NCI-H2196 treated with DMSO at 0.1 percent for 48 hours (cell line): ENCODE measurements around the gene SGMS1.
"Not testable (repeated sequence)": the region's sequence is repeated elsewhere in the genome, so short reads cannot be mapped to it uniquely, and the experiment has no call there.

Experiments used
- DNase-seq: peaks from one replicate; lab custom pipeline; 2025; ENCODE audit not compliant: unreplicated experiment; lab: John Stamatoyannopoulos, UW

The SGMS1 gene

GRCh38 chr10:50540069-50540825, 83.5 kb downstream of the SGMS1 start:
- no peak for DNase-seq

GRCh38 chr10:50538555-50539398, 85.0 kb downstream of the SGMS1 start:
- no peak for DNase-seq

GRCh38 chr10:50536617-50537240, 87.0 kb downstream of the SGMS1 start:
- DNase-seq: no peak

GRCh38 chr10:50534748-50535376, 88.9 kb downstream of the SGMS1 start:
- not testable (repeated sequence) for DNase-seq

- no peak for DNase-seq
Measured at GRCh38 chr10:50533296-50533695, 90.5 kb downstream of the SGMS1 start.

GRCh38 chr10:50531388-50532077, 92.2 kb downstream of the SGMS1 start:
- no peak for DNase-seq

GRCh38 chr10:50529660-50530059, 94.1 kb downstream of the SGMS1 start:
- no peak for DNase-seq

GRCh38 chr10:50528206-50528605, 95.5 kb downstream of the SGMS1 start:
- no peak for DNase-seq

GRCh38 chr10:50527442-50528043, 96.2 kb downstream of the SGMS1 start:
- DNase-seq: no peak

GRCh38 chr10:50526185-50526584, 97.6 kb downstream of the SGMS1 start:
- DNase-seq: no peak

- DNase-seq: no peak
Measured at GRCh38 chr10:50523357-50523756, 100.4 kb downstream of the SGMS1 start.

- no peak for DNase-seq
Measured at GRCh38 chr10:50522908-50523307, 100.8 kb downstream of the SGMS1 start.

- DNase-seq: no peak
Measured at GRCh38 chr10:50520115-50520514, 103.6 kb downstream of the SGMS1 start.

GRCh38 chr10:50517626-50518025, 106.1 kb downstream of the SGMS1 start:
- no peak for DNase-seq

- DNase-seq: no peak
Measured at GRCh38 chr10:50516171-50516570, 107.6 kb downstream of the SGMS1 start.

GRCh38 chr10:50515420-50515819, 108.3 kb downstream of the SGMS1 start:
- DNase-seq: no peak

GRCh38 chr10:50514995-50515394, 108.8 kb downstream of the SGMS1 start:
- no peak for DNase-seq

- no peak for DNase-seq
Measured at GRCh38 chr10:50513956-50514355, 109.8 kb downstream of the SGMS1 start.

- no peak for DNase-seq
Measured at GRCh38 chr10:50512743-50513416, 110.9 kb downstream of the SGMS1 start.

GRCh38 chr10:50512214-50512595, 111.6 kb downstream of the SGMS1 start:
- no peak for DNase-seq
